ENCODE results near the gene KRT2.

The KRT2 gene

GRCh38 chr12:52646613-52647012, 5.4 kb downstream of the KRT2 start:
- Mint-ChIP-seq H3K4me3 (no peak overlapping the region), H3K36me3 (ENCODE audit: low read depth) (no peaks in the 10 kb centered on the region), H3K27me3 (no peaks in the 10 kb centered on the region), H3K9me3 (no peaks in the 10 kb centered on the region), H3K27ac (no peak overlapping the region), H3K4me1 (ENCODE audit: low read depth) (peaks cover 71% of the 10 kb centered on the region)
- no peak for DNase-seq

DNA sequence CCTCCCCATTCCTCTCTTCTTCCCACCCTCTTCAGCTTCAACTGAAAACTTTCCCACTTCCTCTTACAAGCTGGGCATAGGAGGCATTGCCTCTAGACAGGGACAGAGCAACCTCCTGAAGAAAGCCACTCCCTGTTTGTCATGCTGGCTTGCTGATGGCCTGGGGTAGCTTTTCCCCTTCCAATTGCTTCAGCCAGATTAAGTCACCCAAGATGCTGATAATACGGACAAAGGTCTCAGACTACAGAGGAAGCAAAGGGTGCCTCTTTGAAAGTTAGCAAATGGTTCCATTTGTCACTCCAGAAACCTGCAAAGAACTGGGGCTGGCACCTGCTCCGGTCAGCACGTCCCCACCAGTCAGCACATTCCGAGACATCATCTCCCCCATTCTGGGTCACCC, 6.0 kb downstream of the KRT2 start:
- peak overlapping the region; percentile 76 for H3K27ac Mint-ChIP-seq
- peaks cover 77% of the 10 kb centered on the region for H3K4me1 Mint-ChIP-seq (ENCODE audit: low read depth)
- H3K9me3 Mint-ChIP-seq = no peaks in the 10 kb centered on the region
- H3K27me3 Mint-ChIP-seq = no peaks in the 10 kb centered on the region
- no peak overlapping the region for H3K4me3 Mint-ChIP-seq
- no peaks in the 10 kb centered on the region for H3K36me3 Mint-ChIP-seq (ENCODE audit: low read depth)
- DNase-seq = no peak

GRCh38 chr12:52645120-52645761, 6.8 kb downstream of the KRT2 start:
- Mint-ChIP-seq H3K4me3 (no peak overlapping the region), H3K27ac (peak overlapping the region; percentile 76)

DNA sequence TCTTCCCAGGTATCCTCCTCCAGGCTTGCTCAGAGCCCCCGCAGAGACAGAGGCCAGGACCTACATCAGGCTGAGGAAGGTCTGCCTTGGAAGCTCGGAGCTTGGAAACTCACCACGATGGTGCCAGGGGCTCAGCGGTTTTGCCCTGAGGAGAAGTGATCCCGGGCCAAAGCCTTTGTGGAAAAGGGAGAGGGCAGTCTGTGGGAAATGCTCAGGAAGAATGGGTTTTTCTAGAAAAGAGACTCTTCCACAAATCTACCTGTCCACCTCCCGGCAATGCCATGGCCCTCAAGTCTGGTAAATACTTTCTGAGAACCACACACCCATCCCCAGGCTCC, 8.0 kb downstream of the KRT2 start:
- DNase-seq = no peak
- Mint-ChIP-seq H3K36me3 (ENCODE audit: low read depth) (no peaks in the 10 kb centered on the region), H3K4me1 (ENCODE audit: low read depth) (peaks cover 71% of the 10 kb centered on the region), H3K4me3 (no peak overlapping the region), H3K9me3 (no peaks in the 10 kb centered on the region), H3K27ac (peak overlapping the region; percentile 4), H3K27me3 (no peaks in the 10 kb centered on the region)

More at GRCh38 chr12:52645120-52645761, 6.8 kb downstream of the KRT2 start:
- no peak for DNase-seq
- H3K36me3 Mint-ChIP-seq (ENCODE audit: low read depth) = no peaks in the 10 kb centered on the region
- no peaks in the 10 kb centered on the region for H3K9me3 Mint-ChIP-seq
- H3K4me1 Mint-ChIP-seq (ENCODE audit: low read depth) = peaks cover 78% of the 10 kb centered on the region
- no peaks in the 10 kb centered on the region for H3K27me3 Mint-ChIP-seq

GRCh38 chr12:52643233-52644077, 8.6 kb downstream of the KRT2 start:
- Mint-ChIP-seq H3K4me1 (ENCODE audit: low read depth) (peaks cover 67% of the 10 kb centered on the region), H3K27me3 (no peaks in the 10 kb centered on the region), H3K27ac (peak overlapping the region; percentile 4)

GRCh38 chr12:52641468-52641867, 10.5 kb downstream of the KRT2 start:
- H3K4me3 Mint-ChIP-seq = no peak overlapping the region
- no peak for DNase-seq
- H3K9me3 Mint-ChIP-seq = no peaks in the 10 kb centered on the region
- H3K36me3 Mint-ChIP-seq (ENCODE audit: low read depth) = no peaks in the 10 kb centered on the region
- peaks cover 54% of the 10 kb centered on the region for H3K4me1 Mint-ChIP-seq (ENCODE audit: low read depth)
- H3K27ac Mint-ChIP-seq = no peak overlapping the region
- H3K27me3 Mint-ChIP-seq = no peaks in the 10 kb centered on the region

More at GRCh38 chr12:52643233-52644077, 8.6 kb downstream of the KRT2 start:
- Mint-ChIP-seq H3K4me3 (no peak overlapping the region), H3K36me3 (ENCODE audit: low read depth) (no peaks in the 10 kb centered on the region), H3K9me3 (no peaks in the 10 kb centered on the region)
- no peak for DNase-seq

DNA sequence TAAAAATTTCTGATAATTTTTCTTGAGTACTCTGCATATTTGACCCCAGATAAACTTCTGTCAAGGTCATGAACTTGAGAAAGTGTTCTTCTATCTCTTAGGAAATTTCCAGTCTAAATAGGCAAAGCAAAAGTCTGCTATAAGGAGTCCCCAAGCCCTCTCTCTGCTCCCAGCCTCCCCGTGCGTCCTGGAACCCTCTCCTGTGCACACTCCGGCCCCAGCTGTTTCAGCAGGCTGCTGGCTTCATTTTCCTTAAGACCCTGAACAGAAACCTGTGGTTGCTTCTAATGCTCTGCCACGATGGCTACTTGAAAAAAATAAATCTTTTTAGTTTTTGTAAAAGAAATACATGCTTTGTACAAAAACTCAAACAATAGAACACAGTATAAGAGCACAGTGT, 14.7 kb downstream of the KRT2 start:
- no peak for DNase-seq
- H3K9me3 Mint-ChIP-seq = no peaks in the 10 kb centered on the region
- peaks cover 44% of the 10 kb centered on the region for H3K4me1 Mint-ChIP-seq (ENCODE audit: low read depth)
- H3K4me3 Mint-ChIP-seq = no peak overlapping the region
- H3K27ac Mint-ChIP-seq = no peak overlapping the region
- H3K36me3 Mint-ChIP-seq (ENCODE audit: low read depth) = no peaks in the 10 kb centered on the region
- H3K27me3 Mint-ChIP-seq = no peaks in the 10 kb centered on the region

DNA sequence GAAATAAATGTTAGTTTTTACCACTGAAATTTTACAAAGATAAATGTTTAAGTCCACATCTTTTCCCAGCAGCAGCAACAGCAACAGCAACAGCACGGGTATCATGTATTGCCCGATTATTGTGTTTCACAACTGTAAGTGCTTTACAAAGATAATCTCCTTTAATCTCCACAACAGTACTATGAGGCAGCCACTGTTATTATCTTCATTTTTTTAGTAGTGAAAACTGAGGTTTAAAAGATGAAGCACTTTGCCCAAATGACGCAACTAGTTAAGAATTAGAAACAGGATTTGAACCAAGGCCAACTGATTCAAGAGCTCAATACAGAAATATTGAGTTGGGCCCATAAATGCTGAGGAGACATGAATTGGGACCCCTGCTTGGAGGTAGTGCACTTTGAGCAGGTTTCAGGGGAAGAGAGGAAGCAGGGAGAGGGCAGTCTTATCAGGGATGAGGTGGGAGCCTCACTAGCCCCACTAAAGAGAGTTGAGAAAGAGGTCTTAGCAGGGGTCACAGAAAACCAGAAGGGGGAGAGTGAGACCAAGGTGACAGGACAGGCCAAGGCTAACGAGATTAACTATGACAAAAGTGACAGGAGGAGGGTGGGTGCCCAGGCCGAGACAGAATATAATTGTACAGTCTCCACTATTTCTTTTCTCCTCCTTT, 15.3 kb downstream of the KRT2 start:
- DNase-seq = no peak
- H3K36me3 Mint-ChIP-seq (ENCODE audit: low read depth) = no peaks in the 10 kb centered on the region

GRCh38 chr12:52636189-52636588, 15.8 kb downstream of the KRT2 start:
- Mint-ChIP-seq H3K4me3 (no peak overlapping the region), H3K4me1 (ENCODE audit: low read depth) (peaks cover 44% of the 10 kb centered on the region), H3K27ac (no peak overlapping the region), H3K9me3 (no peaks in the 10 kb centered on the region), H3K27me3 (no peaks in the 10 kb centered on the region), H3K36me3 (ENCODE audit: low read depth) (no peaks in the 10 kb centered on the region)
- DNase-seq = no peak

More for the DNA sequence above, 15.3 kb downstream of the KRT2 start:
- Mint-ChIP-seq H3K27me3 (no peaks in the 10 kb centered on the region), H3K9me3 (no peaks in the 10 kb centered on the region), H3K4me1 (ENCODE audit: low read depth) (peaks cover 45% of the 10 kb centered on the region), H3K27ac (no peak overlapping the region), H3K4me3 (no peak overlapping the region)

- no peak overlapping the region for H3K27ac Mint-ChIP-seq
- H3K27me3 Mint-ChIP-seq = no peaks in the 10 kb centered on the region
- peaks cover 58% of the 10 kb centered on the region for H3K4me1 Mint-ChIP-seq (ENCODE audit: low read depth)
- DNase-seq = no peak
- H3K4me3 Mint-ChIP-seq = no peak overlapping the region
- H3K9me3 Mint-ChIP-seq = no peaks in the 10 kb centered on the region
- H3K36me3 Mint-ChIP-seq (ENCODE audit: low read depth) = no peaks in the 10 kb centered on the region
Measured at GRCh38 chr12:52634266-52635056, 17.6 kb downstream of the KRT2 start.

GRCh38 chr12:52633383-52633782, 18.6 kb downstream of the KRT2 start:
- H3K27me3 Mint-ChIP-seq = no peaks in the 10 kb centered on the region
- H3K4me3 Mint-ChIP-seq = no peak overlapping the region
- no peaks in the 10 kb centered on the region for H3K9me3 Mint-ChIP-seq
- DNase-seq = no peak
- peak overlapping the region; percentile 26 for H3K27ac Mint-ChIP-seq
- peaks cover 60% of the 10 kb centered on the region for H3K4me1 Mint-ChIP-seq (ENCODE audit: low read depth)
- no peaks in the 10 kb centered on the region for H3K36me3 Mint-ChIP-seq (ENCODE audit: low read depth)

DNA sequence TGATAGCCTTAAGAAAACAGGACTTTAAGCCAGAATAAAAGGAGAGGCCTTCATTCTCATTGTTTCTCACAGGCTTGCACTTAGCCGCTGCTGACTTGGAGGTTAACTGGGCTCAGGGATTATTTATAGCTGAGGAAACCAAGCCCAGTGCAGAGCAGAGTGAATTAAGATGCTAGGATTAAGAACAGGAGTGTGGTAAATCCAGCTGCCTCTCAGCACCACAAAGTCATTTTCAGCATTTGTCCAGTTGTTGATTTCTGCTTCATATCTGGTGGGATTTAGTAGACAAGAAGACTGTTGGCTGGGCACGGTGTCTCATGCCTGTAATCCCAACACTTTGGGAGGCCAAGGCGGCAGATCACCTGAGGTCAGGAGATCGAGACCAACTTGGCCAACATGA, 19.4 kb downstream of the KRT2 start:
- Mint-ChIP-seq H3K4me3 (no peak overlapping the region), H3K9me3 (no peaks in the 10 kb centered on the region), H3K36me3 (ENCODE audit: low read depth) (no peaks in the 10 kb centered on the region), H3K27me3 (no peaks in the 10 kb centered on the region), H3K27ac (no peak overlapping the region), H3K4me1 (ENCODE audit: low read depth) (peaks cover 61% of the 10 kb centered on the region)
- DNase-seq = no peak

DNA sequence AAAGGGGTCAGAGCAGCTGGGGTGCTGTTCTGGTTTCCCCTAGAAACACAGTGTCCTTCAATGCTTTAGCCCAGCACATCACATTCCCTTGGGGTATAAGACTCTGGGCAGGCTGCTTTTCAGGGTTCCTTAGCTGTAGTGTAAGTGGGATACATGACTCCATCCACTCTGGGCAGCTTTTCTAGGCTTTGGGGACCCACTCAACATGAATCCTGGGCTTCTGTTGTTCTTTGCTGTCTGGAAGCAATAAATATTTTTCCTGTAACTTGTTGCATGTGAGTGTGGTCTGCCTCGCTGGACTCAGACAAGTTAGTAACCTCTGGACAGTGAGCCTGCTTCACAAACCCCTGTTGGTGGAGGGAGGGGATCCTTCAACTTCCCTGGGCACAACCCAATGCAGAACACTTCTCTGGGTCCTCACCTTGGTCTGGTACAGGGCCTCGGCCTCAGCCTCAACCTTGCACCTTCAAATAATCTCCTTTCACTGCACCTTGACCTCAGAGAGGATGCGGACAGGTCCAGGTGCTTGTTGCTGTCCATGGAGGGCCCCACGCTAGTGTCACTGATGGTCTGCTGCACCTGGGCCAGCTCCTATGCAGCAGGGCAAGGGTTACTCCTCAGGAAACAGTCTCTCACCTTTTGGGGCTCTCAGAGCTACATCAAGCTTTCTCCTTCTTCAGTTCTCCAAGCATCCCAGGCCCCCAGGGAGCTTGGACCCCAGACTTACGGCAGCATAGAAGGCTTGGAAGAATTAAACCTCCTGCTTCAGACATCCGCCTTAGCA, 20.1 kb downstream of the KRT2 start:
- H3K4me3 Mint-ChIP-seq = no peak overlapping the region
- H3K9me3 Mint-ChIP-seq = no peaks in the 10 kb centered on the region
- H3K27me3 Mint-ChIP-seq = no peaks in the 10 kb centered on the region
- DNase-seq = no peak
- H3K27ac Mint-ChIP-seq = no peak overlapping the region
- H3K36me3 Mint-ChIP-seq (ENCODE audit: low read depth) = no peaks in the 10 kb centered on the region
- H3K4me1 Mint-ChIP-seq (ENCODE audit: low read depth) = peaks cover 64% of the 10 kb centered on the region

DNA sequence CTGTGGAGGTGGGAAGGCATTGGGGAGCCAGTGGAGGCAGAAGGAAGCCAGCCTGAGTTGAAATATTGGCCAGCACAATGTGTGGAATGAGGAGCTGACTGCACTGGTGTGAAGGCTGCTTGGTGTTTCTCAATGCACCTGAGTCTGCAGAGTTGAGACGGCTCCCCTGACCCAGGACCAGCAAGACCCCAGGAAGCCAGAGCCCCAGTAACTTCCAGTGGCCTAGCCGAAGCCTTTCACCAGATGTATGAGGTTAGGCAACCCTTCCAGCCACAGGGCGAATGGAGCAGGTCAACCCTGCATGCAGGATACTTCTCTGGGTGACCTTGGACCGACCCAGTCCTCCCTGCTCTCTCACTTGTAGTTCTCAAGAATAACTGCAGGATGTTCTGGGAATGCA, 20.7 kb downstream of the KRT2 start:
- Mint-ChIP-seq H3K9me3 (no peaks in the 10 kb centered on the region), H3K4me3 (no peak overlapping the region), H3K36me3 (ENCODE audit: low read depth) (no peaks in the 10 kb centered on the region), H3K27ac (no peak overlapping the region), H3K27me3 (no peaks in the 10 kb centered on the region), H3K4me1 (ENCODE audit: low read depth) (peaks cover 61% of the 10 kb centered on the region)
- no peak for DNase-seq
